ENCODE data around the gene RSAD1.

RSAD1 gene

GRCh38 chr17:50480854-50481490, 2.3 kb downstream of the RSAD1 start:
- TF ChIP-seq CTCF (IDR thresholded peaks at IDR 0.05; ENCODE audit: low read depth, low read length) = no peak
- DNase-seq (ENCODE audit: extremely low read depth, low read depth) = no peak

- TF ChIP-seq CTCF (IDR thresholded peaks at IDR 0.05; ENCODE audit: low read depth, low read length) = no peak
These were observed 3.0 kb downstream of the RSAD1 start for GRCh38 chr17:50481648-50482047.

GRCh38 chr17:50482110-50482509, 3.5 kb downstream of the RSAD1 start:
- DNase-seq (ENCODE audit: extremely low read depth, low read depth) = no peak
- TF ChIP-seq CTCF (IDR thresholded peaks at IDR 0.05; ENCODE audit: low read depth, low read length) = no peak

More at GRCh38 chr17:50481648-50482047, 3.0 kb downstream of the RSAD1 start:
- DNase-seq (ENCODE audit: extremely low read depth, low read depth) = no peak

GRCh38 chr17:50482516-50482915, 3.9 kb downstream of the RSAD1 start:
- peak; percentile 90 for DNase-seq (ENCODE audit: extremely low read depth, low read depth)
- TF ChIP-seq CTCF (IDR thresholded peaks at IDR 0.05; ENCODE audit: low read depth, low read length) = peak; percentile 87

GRCh38 chr17:50483266-50483665, 4.6 kb downstream of the RSAD1 start:
- TF ChIP-seq CTCF (IDR thresholded peaks at IDR 0.05; ENCODE audit: low read depth, low read length) = no peak

GRCh38 chr17:50484386-50485155, 5.9 kb downstream of the RSAD1 start:
- TF ChIP-seq CTCF (IDR thresholded peaks at IDR 0.05; ENCODE audit: low read depth, low read length) = no peak

More at GRCh38 chr17:50483266-50483665, 4.6 kb downstream of the RSAD1 start:
- no peak for DNase-seq (ENCODE audit: extremely low read depth, low read depth)

More at GRCh38 chr17:50484386-50485155, 5.9 kb downstream of the RSAD1 start:
- DNase-seq (ENCODE audit: extremely low read depth, low read depth) = no peak

All from AG09319 (cell line).